Kidney epithelial cell (primary cell): Measurements from ENCODE around the gene LZTR1. TPM values are rescaled to one million over a fixed set of nuclear protein-coding genes. Genes with fewer than 3 reads are reported as not detected.

Experiments used
- DNase-seq: peaks from one replicate; pipeline ENCODE4 v3.0.0-alpha.2; 2010; ENCODE audit warnings: low read depth
- H3K27me3 ChIP-seq: 2 replicates; pipeline ENCODE4 v1.6.0; 2011; ENCODE audit warnings: low read length; ENCODE audit not compliant: control insufficient read depth, insufficient read depth
- H3K36me3 ChIP-seq: 2 replicates; pipeline ENCODE4 v1.5.1; 2011; ENCODE audit warnings: low read length; ENCODE audit not compliant: control insufficient read depth, insufficient read depth
- H3K4me3 ChIP-seq: 2 replicates; pipeline ENCODE4 v1.5.1; 2011; ENCODE audit warnings: low read depth, mild to moderate bottlenecking, control low read depth, low read length
- CTCF ChIP-seq: IDR thresholded peaks from 2 replicates; pipeline ENCODE4 v1.5.1; 2011; ENCODE audit warnings: mild to moderate bottlenecking, moderate library complexity, low read length, control low read depth, inconsistent platforms; ENCODE audit not compliant: insufficient read depth, poor library complexity, severe bottlenecking
- total RNA-seq: library from RNA; depleted of rRNA; stranded (reverse); fragments of >200 nt; gene quantifications from 2 replicates; pipeline ENCODE4 v1.2.3, GENCODE V29; 2015

The LZTR1 gene
- total RNA-seq, 1 donor from 2014 or later, result 45.2 TPM

DNA sequence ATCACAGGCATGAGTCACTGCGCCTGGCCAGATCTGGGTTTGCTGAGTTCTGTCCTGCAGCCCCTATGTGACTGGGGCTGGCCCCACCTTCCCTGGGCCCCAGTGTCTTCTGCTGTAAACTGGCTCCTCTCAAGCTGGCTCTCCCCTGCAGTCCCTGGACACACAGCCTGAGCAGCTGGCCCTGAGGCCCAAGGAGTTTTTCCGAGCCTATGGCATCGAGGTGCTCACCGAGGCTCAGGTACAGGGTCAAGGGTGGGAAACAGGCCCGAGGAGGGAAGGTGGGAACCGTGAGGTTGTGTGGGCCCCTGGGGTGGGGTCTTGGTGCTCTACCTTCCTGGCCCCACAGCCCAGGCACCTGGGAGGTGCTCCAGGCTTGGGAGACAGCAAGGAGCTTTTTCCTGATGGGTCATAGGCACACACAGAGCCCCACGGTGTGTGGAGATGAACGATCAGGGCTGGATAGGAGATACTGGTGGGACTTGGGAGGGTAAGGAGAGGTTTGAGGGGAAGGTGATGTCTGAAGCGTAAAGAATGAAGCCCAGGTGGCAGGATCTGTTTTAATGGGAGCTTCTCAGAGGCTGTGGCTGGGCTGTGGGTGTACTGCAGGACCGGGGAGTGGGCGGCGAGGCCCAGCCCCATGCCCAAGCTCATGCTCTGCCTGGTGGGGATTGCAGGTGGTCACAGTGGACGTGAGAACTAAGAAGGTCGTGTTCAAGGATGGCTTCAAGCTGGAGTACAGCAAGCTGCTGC lies 6.4 kb upstream of the LZTR1 start:
- TF ChIP-seq CTCF, result no peak
- H3K4me3 ChIP-seq, result no peak overlapping the region
- DNase-seq, result no peak
- H3K27me3 ChIP-seq, result peaks cover 3% of the 10 kb centered on the region
- H3K36me3 ChIP-seq, result no peaks in the 10 kb centered on the region

- DNase-seq, result no peak
- peaks cover 3% of the 10 kb centered on the region for H3K27me3 ChIP-seq
- TF ChIP-seq CTCF, result no peak
- H3K36me3 ChIP-seq, result no peaks in the 10 kb centered on the region
- H3K4me3 ChIP-seq, result no peak overlapping the region
Observed at GRCh38 chr22:20976291-20976877, 5.7 kb upstream of the LZTR1 start.

DNA sequence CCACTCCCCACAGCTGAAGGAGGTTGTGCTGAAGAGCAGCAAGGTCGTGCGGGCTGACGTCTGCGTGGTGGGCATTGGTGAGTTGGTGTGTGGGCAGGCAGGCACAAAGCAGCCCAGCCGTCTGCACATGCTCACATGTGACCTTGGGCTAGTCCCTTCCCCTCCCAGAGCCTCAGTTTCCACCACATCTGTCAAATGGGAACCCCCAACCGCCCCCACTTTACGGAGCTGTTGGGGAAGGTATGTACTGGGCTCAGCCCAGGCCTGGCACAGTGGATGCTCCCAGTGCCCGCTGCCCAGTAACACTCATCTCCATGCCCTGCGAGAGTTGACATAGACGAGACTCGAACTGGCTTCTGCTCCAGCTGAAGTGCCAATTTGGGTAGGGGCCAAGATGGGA lies 5.1 kb upstream of the LZTR1 start:
- Histone ChIP-seq H3K36me3 (no peaks in the 10 kb centered on the region), H3K27me3 (peaks cover 3% of the 10 kb centered on the region), H3K4me3 (no peak overlapping the region)
- no peak for TF ChIP-seq CTCF
- no peak for DNase-seq

GRCh38 chr22:20977516-20978170 lies 4.5 kb upstream of the LZTR1 start:
- peaks cover 3% of the 10 kb centered on the region for H3K27me3 ChIP-seq
- no peak for DNase-seq
- no peak for TF ChIP-seq CTCF
- no peak overlapping the region for H3K4me3 ChIP-seq
- no peaks in the 10 kb centered on the region for H3K36me3 ChIP-seq

- Histone ChIP-seq H3K36me3 (no peaks in the 10 kb centered on the region), H3K27me3 (peaks cover 3% of the 10 kb centered on the region), H3K4me3 (no peak overlapping the region)
- no peak for DNase-seq
- TF ChIP-seq CTCF, result no peak
Observed at GRCh38 chr22:20978419-20978818, 3.7 kb upstream of the LZTR1 start.
